ENCODE data around the gene AMFR.

GRCh38 chr16:56369202-56369601 lies 56.1 kb downstream of the AMFR start:
- no peak for TF ChIP-seq CTCF (IDR thresholded peaks at IDR 0.05)
- TF ChIP-seq ZFX (IDR thresholded peaks at IDR 0.05; ENCODE audit: borderline replicate concordance), result no peak

Data from 22Rv1 (cell line).